IMR-90 (cell line): ENCODE results near the gene AQP5. TPM values are rescaled to one million over a fixed set of nuclear protein-coding genes. Genes with fewer than 3 reads are reported as not detected.

Experiments used
- ATAC-seq: fragments of 200-7000 bp; cut with Tn5 transposase; 2 replicates; pipeline ENCODE4 v1.9.1; 2020; ENCODE audit warnings: low read depth, mild to moderate bottlenecking, moderate library complexity
- BruUV-seq: library from RNA; stranded (reverse); fragments of 400-500 nt; replicated peaks from 2 replicates; lab custom pipeline; 2021; lab: Mats Ljungman, UMichigan
- CTCF ChIA-PET: fragments of 300-600 bp; formaldehyde crosslinking; extraction: SDS; loops from one replicate; lab custom pipeline; 2021; ENCODE audit warnings: antibody characterized with exemption; lab: Yijun Ruan, JAX
- POLR2A ChIA-PET: fragments of 300-600 bp; sonication (Branson Sonifier 250); formaldehyde crosslinking; loops from one replicate; lab custom pipeline; 2022; ENCODE audit warnings: antibody characterized with exemption; ENCODE audit not compliant: unreplicated experiment; lab: Charles Lee
- DNase-seq: peaks from one replicate; pipeline ENCODE4 v3.0.0; 2013
- H2AFZ ChIP-seq: replicated peaks from 2 replicates; pipeline ENCODE3; 2013; ENCODE audit warnings: low read length, mild to moderate bottlenecking; ENCODE audit not compliant: poor library complexity
- H2AK5ac ChIP-seq: 2 replicates; pipeline ENCODE4 v1.6.1; 2013; ENCODE audit warnings: low read depth, low read length, inconsistent platforms
- H2AK9ac ChIP-seq: replicated peaks from 2 replicates; pipeline ENCODE3; 2013; ENCODE audit warnings: mild to moderate bottlenecking, low read depth, low read length, moderate library complexity; ENCODE audit not compliant: poor library complexity
- H2BK120ac ChIP-seq: 2 replicates; pipeline ENCODE4 v1.6.1; 2013; ENCODE audit warnings: low read depth, low read length, inconsistent platforms
- H2BK15ac ChIP-seq: 3 replicates; pipeline ENCODE4 v1.6.1; 2013; ENCODE audit warnings: low read depth, low read length, inconsistent platforms
- H2BK20ac ChIP-seq: 2 replicates; pipeline ENCODE4 v1.6.1; 2013; ENCODE audit warnings: low read depth, mild to moderate bottlenecking, inconsistent platforms, low read length, moderate library complexity
- H2BK5ac ChIP-seq: 2 replicates; pipeline ENCODE4 v1.6.1; 2013; ENCODE audit warnings: mild to moderate bottlenecking, low read depth, low read length, inconsistent platforms; ENCODE audit not compliant: poor library complexity, severe bottlenecking
- H3K14ac ChIP-seq: replicated peaks from 2 replicates; pipeline ENCODE4 v1.6.1; 2013; ENCODE audit warnings: low read depth, low read length, inconsistent platforms
- H3K18ac ChIP-seq: 2 replicates; pipeline ENCODE4 v1.6.1; 2013; ENCODE audit warnings: low read depth, low read length, control low read depth
- H3K23ac ChIP-seq: 2 replicates; pipeline ENCODE4 v1.6.1; 2013; ENCODE audit warnings: low read depth, low read length, inconsistent platforms
- H3K27ac ChIP-seq: 2 replicates; pipeline ENCODE4 v1.5.1; 2013; ENCODE audit warnings: mild to moderate bottlenecking, control low read depth, low read length; ENCODE audit not compliant: insufficient read depth
- H3K27me3 ChIP-seq: 2 replicates; pipeline ENCODE4 v1.6.1; 2013; ENCODE audit warnings: low read length; ENCODE audit not compliant: control insufficient read depth, insufficient read depth
- H3K36me3 ChIP-seq: 2 replicates; pipeline ENCODE4 v1.6.1; 2013; ENCODE audit warnings: low read length, mixed read lengths; ENCODE audit not compliant: control insufficient read depth, insufficient read depth
- H3K4ac ChIP-seq: 2 replicates; pipeline ENCODE4 v1.6.1; 2013; ENCODE audit warnings: low read depth, low read length, inconsistent platforms
- H3K4me1 ChIP-seq: 2 replicates; pipeline ENCODE4 v1.6.1; 2013; ENCODE audit warnings: low read length, mixed read lengths; ENCODE audit not compliant: control insufficient read depth, insufficient read depth
- H3K4me2 ChIP-seq: 2 replicates; pipeline ENCODE4 v1.6.1; 2013; ENCODE audit warnings: low read depth, mild to moderate bottlenecking, control low read depth, low read length, moderate library complexity
- H3K4me3 ChIP-seq: 2 replicates; pipeline ENCODE4 v1.5.1; 2013; ENCODE audit warnings: low read depth, mild to moderate bottlenecking, control low read depth, low read length, moderate library complexity; ENCODE audit not compliant: insufficient read depth
- H3K56ac ChIP-seq: 2 replicates; pipeline ENCODE4 v1.6.1; 2013; ENCODE audit warnings: low read length, inconsistent platforms; ENCODE audit not compliant: insufficient read depth; ENCODE audit errors: extremely low read depth
- H3K79me1 ChIP-seq, 2 experiments: 2 replicates each; pipeline ENCODE4 v1.6.1; 2013; ENCODE audit warnings: low read length in 2 of 2, inconsistent platforms in 1 of 2, low read depth in 1 of 2
- H3K9ac ChIP-seq: 2 replicates; pipeline ENCODE4 v1.6.1; 2013; ENCODE audit warnings: low read depth, low read length, control low read depth
- H3K9me1 ChIP-seq: 2 replicates; pipeline ENCODE4 v1.6.1; 2013; ENCODE audit warnings: low read length, inconsistent platforms; ENCODE audit not compliant: insufficient read depth
- H3K9me3 ChIP-seq: 2 replicates; pipeline ENCODE4 v1.6.1; 2013; ENCODE audit warnings: low read length; ENCODE audit not compliant: control insufficient read depth, insufficient read depth
- H4K20me1 ChIP-seq: 2 replicates; pipeline ENCODE4 v1.6.1; 2013; ENCODE audit warnings: low read length, inconsistent platforms; ENCODE audit not compliant: insufficient read depth
- H4K5ac ChIP-seq: 2 replicates; pipeline ENCODE4 v1.6.1; 2013; ENCODE audit warnings: mild to moderate bottlenecking, low read depth, low read length, control low read depth
- H4K8ac ChIP-seq, 2 experiments: 2 replicates each; pipeline ENCODE4 v1.6.1; 2013; ENCODE audit warnings: low read depth in 2 of 2, low read length in 2 of 2, control low read depth in 1 of 2, inconsistent platforms in 1 of 2
- H4K91ac ChIP-seq: 2 replicates; pipeline ENCODE4 v1.6.1; 2013; ENCODE audit warnings: low read depth, low read length, inconsistent platforms; ENCODE audit not compliant: insufficient read depth
- BHLHE40 ChIP-seq: fragments of 150-350 bp; IDR thresholded peaks from 2 replicates; pipeline ENCODE4 v1.6.1; 2016; ENCODE audit warnings: mild to moderate bottlenecking, low read depth, low read length
- CHD1 ChIP-seq: IDR thresholded peaks from 2 replicates; pipeline ENCODE4 v1.6.1; 2012; ENCODE audit warnings: low read depth, low read length, improper control_type of control experiment
- CTCF ChIP-seq: conservative IDR thresholded peaks from 2 replicates; pipeline ENCODE4 v1.5.1; 2012; ENCODE audit warnings: mild to moderate bottlenecking, low read depth, low read length, improper control_type of control experiment
- MAZ ChIP-seq: IDR thresholded peaks from 2 replicates; pipeline ENCODE4 v1.6.1; 2012; ENCODE audit warnings: low read depth, mild to moderate bottlenecking, low read length, improper control_type of control experiment, moderate library complexity, borderline replicate concordance
- NFE2L2 ChIP-seq: fragments of 150-350 bp; IDR thresholded peaks from 2 replicates; pipeline ENCODE4 v1.6.1; 2016; ENCODE audit warnings: low read depth, mild to moderate bottlenecking, low read length
- RAD21 ChIP-seq: IDR thresholded peaks from 2 replicates; pipeline ENCODE4 v1.6.1; 2012; ENCODE audit warnings: low read length, improper control_type of control experiment
- WGBS, 2 experiments: methylation state at CpG; one replicate each; pipeline versions ENCODE4 v1.1.5 to v1.1.7; 2013; ENCODE audit warnings: missing lambda C conversion rate in 2 of 2; ENCODE audit not compliant: insufficient read length in 1 of 2; ENCODE audit errors: extremely low coverage in 2 of 2; 5-methylcytosine and 5-hydroxymethylcytosine counted together
- dilution Hi-C: fragments of 300-500 bp; cut with HindIII; formaldehyde crosslinking; loops from one replicate; pipeline ENCODE4 v1.14.3; 2018; ENCODE audit warnings: low sequenced_read_pairs; ENCODE audit not compliant: unreplicated experiment
- in situ Hi-C: fragments of 300-500 bp; cut with MboI; formaldehyde crosslinking; loops from 3 replicates; pipeline ENCODE4 v1.14.3; 2019; ENCODE audit warnings: low sequenced_read_pairs, inconsistent platforms, mixed read lengths
- intact Hi-C: fragments of 100-400 bp; cut with micrococcal nuclease; formaldehyde crosslinking; loops from 2 replicates; pipeline ENCODE4 v1.10.0; 2022
- polyA plus RNA-seq, 3 experiments: library from polyadenylated mRNA; depleted of rRNA; stranded (reverse); fragments of >200 nt; gene quantifications; 2 replicates each; pipeline ENCODE4 v1.2.3, GENCODE V29; 2012; ENCODE audit warnings: low replicate concordance in 1 of 3
- total RNA-seq: library from RNA; depleted of rRNA; stranded (reverse); fragments of >200 nt; gene quantifications from 2 replicates; pipeline ENCODE4 v1.2.3, GENCODE V29; 2012

AQP5 gene
- total and polyA plus RNA-seq, 2 of the 4 experiments (the other 2 are of a cell fraction): not detected

DNA sequence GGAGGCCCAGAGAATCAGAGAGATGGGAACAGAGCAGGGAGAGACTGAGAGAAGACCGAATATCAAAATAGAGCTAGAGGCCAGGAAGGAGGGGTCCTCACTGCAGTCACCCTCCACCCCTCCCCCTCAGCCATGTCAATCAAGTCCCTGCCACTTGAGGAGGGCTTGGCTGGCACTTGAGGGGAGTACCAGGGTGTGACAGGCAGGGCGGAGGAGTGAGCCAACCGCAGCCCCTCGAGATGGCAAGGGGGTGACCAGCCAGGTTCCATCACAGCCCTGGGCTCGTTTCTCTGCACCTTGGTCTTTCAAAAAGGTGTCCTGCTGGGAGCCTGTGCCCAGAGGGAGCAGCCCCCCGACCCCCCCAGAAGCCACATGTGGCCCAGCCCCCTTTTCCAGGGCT lies 4.2 kb downstream of the AQP5 start:
- Histone ChIP-seq H3K36me3 (no peaks in the 10 kb centered on the region), H3K4ac (no peak overlapping the region), H4K91ac (no peak overlapping the region), H3K18ac (no peak overlapping the region), H3K9me1 (no peaks in the 10 kb centered on the region), H3K23ac (no peak overlapping the region), H3K14ac (no peak overlapping the region), H2BK20ac (no peak overlapping the region), H2BK120ac (no peak overlapping the region), H3K79me1 (no peaks in the 10 kb centered on the region), H3K4me1 (no peaks in the 10 kb centered on the region), H3K9me3 (no peaks in the 10 kb centered on the region), H2AFZ (no peak overlapping the region), H2BK15ac (no peak overlapping the region), H4K5ac (no peak overlapping the region), H3K27ac (no peak overlapping the region), H3K27me3 (peaks cover 86% of the 10 kb centered on the region), H3K9ac (no peak overlapping the region), H3K56ac (no peak overlapping the region), H2AK9ac (no peak overlapping the region), H4K20me1 (no peaks in the 10 kb centered on the region), H3K4me2 (no peak overlapping the region), H4K8ac (no peak overlapping the region), H3K4me3 (no peak overlapping the region), H2BK5ac (no peak overlapping the region), H2AK5ac (no peak overlapping the region)
- DNase-seq (no peak), ATAC-seq (no peak)
- ChIA-PET CTCF (interaction anchor here (1.3 to 4.0 kb wide), 6 partner anchors 18 to 145 kb away, joined by 4 to 33 read pairs (median 9); partner anchors contain the start of gene COX14), POLR2A (no interaction called here)
- no peak for TF ChIP-seq MAZ
- TF ChIP-seq RAD21: no peak
- TF ChIP-seq BHLHE40: no peak
- no peak for TF ChIP-seq CHD1
- no peak for TF ChIP-seq NFE2L2
- no peak for TF ChIP-seq CTCF
- in situ Hi-C loops (loop anchor here (10.0 kb wide), 1 partner anchor 191 kb away; no protein-coding TSS in a partner anchor), intact Hi-C loops (loop anchor here (10.0 kb wide), 1 partner anchor 209 kb away; no protein-coding TSS in a partner anchor), dilution Hi-C loops (no loop called here)
- no TSS peak for BruUV-seq
- no CpG with 5 or more reads among the region's 6 CpGs for WGBS, 2 experiments
